ENCODE measurements around the gene PDE3A.

Gene PDE3A

GRCh38 chr12:20629414-20630156 is 261.2 kb downstream of the PDE3A start:
- Histone ChIP-seq H2AFZ (peak overlapping the region; percentile 75), H3K4me3 (ENCODE audit: low read depth, low read length) (no peak overlapping the region), H3K79me2 (no peaks in the 10 kb centered on the region), H3K27me3 (ENCODE audit: control insufficient read depth, insufficient read depth, low read length) (no peaks in the 10 kb centered on the region), H3K27ac (peak overlapping the region; percentile 73), H3K9me3 (ENCODE audit: control insufficient read depth, low read length) (no peaks in the 10 kb centered on the region), H3K9ac (no peak overlapping the region), H3K36me3 (ENCODE audit: control insufficient read depth, insufficient read depth, low read length) (no peaks in the 10 kb centered on the region), H3K4me2 (ENCODE audit: low read length) (no peak overlapping the region), H3K4me1 (peaks cover 13% of the 10 kb centered on the region)
- no peak for TF ChIP-seq CTCF (IDR thresholded peaks at IDR 0.05)

GRCh38 chr12:20631711-20632110 is 263.4 kb downstream of the PDE3A start:
- Histone ChIP-seq H3K27ac (no peak overlapping the region), H3K36me3 (ENCODE audit: control insufficient read depth, insufficient read depth, low read length) (no peaks in the 10 kb centered on the region), H3K9ac (no peak overlapping the region), H3K27me3 (ENCODE audit: control insufficient read depth, insufficient read depth, low read length) (no peaks in the 10 kb centered on the region), H3K79me2 (no peaks in the 10 kb centered on the region), H3K4me2 (ENCODE audit: low read length) (no peak overlapping the region), H2AFZ (no peak overlapping the region), H3K4me1 (peaks cover 13% of the 10 kb centered on the region), H3K4me3 (ENCODE audit: low read depth, low read length) (no peak overlapping the region), H3K9me3 (ENCODE audit: control insufficient read depth, low read length) (no peaks in the 10 kb centered on the region)
- TF ChIP-seq CTCF (IDR thresholded peaks at IDR 0.05), result no peak

GRCh38 chr12:20641106-20641505 is 272.8 kb downstream of the PDE3A start:
- no peak overlapping the region for H3K4me2 ChIP-seq (ENCODE audit: low read length)
- H2AFZ ChIP-seq, result no peak overlapping the region
- H3K79me2 ChIP-seq, result no peaks in the 10 kb centered on the region
- no peak overlapping the region for H3K27ac ChIP-seq
- H3K4me3 ChIP-seq (ENCODE audit: low read depth, low read length), result no peak overlapping the region
- H3K9me3 ChIP-seq (ENCODE audit: control insufficient read depth, low read length), result no peaks in the 10 kb centered on the region
- no peaks in the 10 kb centered on the region for H3K27me3 ChIP-seq (ENCODE audit: control insufficient read depth, insufficient read depth, low read length)
- no peaks in the 10 kb centered on the region for H3K4me1 ChIP-seq
- H3K36me3 ChIP-seq (ENCODE audit: control insufficient read depth, insufficient read depth, low read length), result no peaks in the 10 kb centered on the region
- TF ChIP-seq CTCF (IDR thresholded peaks at IDR 0.05), result no peak
- H3K9ac ChIP-seq, result no peak overlapping the region

DNA sequence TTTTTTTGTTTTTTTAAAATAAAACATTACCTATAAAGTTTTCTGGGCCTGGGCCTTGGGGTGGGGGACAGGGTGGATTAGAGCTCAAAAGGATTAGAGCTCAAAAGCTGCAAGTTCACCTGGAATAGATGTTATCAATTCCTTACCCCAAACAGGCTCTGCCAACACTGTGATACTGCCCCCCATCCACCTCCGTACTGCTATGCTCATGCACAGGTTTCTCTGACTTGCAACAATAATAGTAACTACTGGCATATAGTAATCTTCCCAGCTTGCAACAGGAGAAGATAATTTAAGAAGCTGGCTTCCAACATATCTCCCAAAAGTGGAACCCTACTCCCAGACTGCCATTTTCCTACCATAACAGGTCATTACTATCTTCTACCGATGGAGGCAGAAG is 275.5 kb downstream of the PDE3A start:
- H3K9ac ChIP-seq, result no peak overlapping the region
- no peaks in the 10 kb centered on the region for H3K79me2 ChIP-seq
- H3K4me2 ChIP-seq (ENCODE audit: low read length), result no peak overlapping the region
- no peaks in the 10 kb centered on the region for H3K4me1 ChIP-seq
- H3K4me3 ChIP-seq (ENCODE audit: low read depth, low read length), result no peak overlapping the region
- no peak for TF ChIP-seq CTCF (IDR thresholded peaks at IDR 0.05)
- H3K36me3 ChIP-seq (ENCODE audit: control insufficient read depth, insufficient read depth, low read length), result no peaks in the 10 kb centered on the region
- no peaks in the 10 kb centered on the region for H3K27me3 ChIP-seq (ENCODE audit: control insufficient read depth, insufficient read depth, low read length)
- H3K27ac ChIP-seq, result no peak overlapping the region
- no peak overlapping the region for H2AFZ ChIP-seq
- no peaks in the 10 kb centered on the region for H3K9me3 ChIP-seq (ENCODE audit: control insufficient read depth, low read length)

DNA sequence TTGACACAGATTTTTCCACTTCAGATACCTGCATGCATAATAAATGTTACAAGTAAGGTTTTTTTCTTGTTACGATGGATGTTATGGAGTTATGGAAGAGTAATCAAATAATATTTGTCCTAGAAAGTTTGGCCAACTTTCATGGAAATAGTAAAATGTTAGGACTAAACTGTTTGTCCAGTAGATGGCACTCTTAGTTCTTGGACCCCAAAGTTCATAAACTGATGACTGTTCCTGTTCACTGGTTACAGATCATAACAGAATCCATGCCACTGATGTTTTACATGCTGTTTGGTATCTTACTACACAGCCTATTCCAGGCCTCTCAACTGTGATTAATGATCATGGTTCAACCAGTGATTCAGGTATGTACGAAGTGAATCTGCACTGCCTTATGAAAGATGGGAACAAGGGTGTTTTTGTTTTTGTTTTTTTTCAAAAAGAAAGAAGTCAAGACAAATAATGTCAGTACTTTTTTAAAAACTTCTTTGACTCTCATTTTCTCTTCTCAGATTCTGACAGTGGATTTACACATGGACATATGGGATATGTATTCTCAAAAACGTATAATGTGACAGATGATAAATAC is 278.0 kb downstream of the PDE3A start:
- Histone ChIP-seq H3K9me3 (ENCODE audit: control insufficient read depth, low read length) (no peaks in the 10 kb centered on the region), H3K36me3 (ENCODE audit: control insufficient read depth, insufficient read depth, low read length) (no peaks in the 10 kb centered on the region), H3K4me3 (ENCODE audit: low read depth, low read length) (no peak overlapping the region), H3K27ac (no peak overlapping the region), H3K4me1 (no peaks in the 10 kb centered on the region), H2AFZ (no peak overlapping the region), H3K9ac (no peak overlapping the region), H3K27me3 (ENCODE audit: control insufficient read depth, insufficient read depth, low read length) (no peaks in the 10 kb centered on the region), H3K4me2 (ENCODE audit: low read length) (no peak overlapping the region), H3K79me2 (no peaks in the 10 kb centered on the region)
- peak; percentile 41 for TF ChIP-seq CTCF (IDR thresholded peaks at IDR 0.05)
